ENCODE data around the gene VPS16.

Gene VPS16

DNA sequence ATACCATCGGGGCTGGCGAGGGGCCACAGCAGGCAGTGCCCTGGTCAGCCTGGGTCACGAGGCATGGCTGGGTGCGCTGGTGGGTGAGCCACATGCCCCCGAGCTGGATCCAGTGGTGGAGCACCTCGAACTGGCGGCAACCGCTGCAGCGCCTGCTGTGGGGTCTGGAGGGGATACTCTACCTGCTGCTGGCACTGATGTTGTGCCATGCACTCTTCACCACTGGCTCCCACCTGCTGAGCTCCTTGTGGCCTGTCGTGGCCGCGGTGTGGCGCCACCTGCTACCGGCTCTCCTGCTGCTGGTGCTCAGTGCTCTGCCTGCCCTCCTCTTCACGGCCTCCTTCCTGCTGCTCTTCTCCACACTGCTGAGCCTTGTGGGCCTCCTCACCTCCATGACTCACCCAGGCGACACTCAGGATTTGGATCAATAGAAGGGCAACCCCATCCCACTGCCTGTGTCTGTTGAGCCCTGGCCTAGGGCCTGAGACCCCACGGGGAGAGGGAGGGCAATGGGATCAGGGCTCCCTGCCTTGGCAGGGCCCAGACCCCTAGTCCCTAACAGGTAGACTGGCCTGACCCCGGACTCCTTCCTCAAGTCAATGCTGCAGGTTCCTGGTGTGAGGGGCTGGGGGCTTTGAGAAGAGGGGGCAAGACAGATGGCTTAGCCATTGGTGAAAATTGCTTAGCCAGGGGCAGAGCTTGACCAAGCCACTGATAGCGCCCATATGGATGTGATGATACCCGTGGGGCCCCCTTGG lies 23.8 kb upstream of the VPS16 start:
- no peaks in the 10 kb centered on the region for H3F3A ChIP-seq (ENCODE audit: control insufficient read depth, insufficient read depth)
- no peaks in the 10 kb centered on the region for H3K79me2 ChIP-seq (ENCODE audit: control insufficient read depth, low read length)
- H4K20me1 ChIP-seq (ENCODE audit: control insufficient read depth, insufficient read depth, low read depth, low read length), result no peaks in the 10 kb centered on the region
- no peaks in the 10 kb centered on the region for H3K9me3 ChIP-seq (ENCODE audit: control insufficient read depth, insufficient read depth, low read length)
- H3K9me2 ChIP-seq (replicated peaks; ENCODE audit: control insufficient read depth, low read length), result no peaks in the 10 kb centered on the region
- no peaks in the 10 kb centered on the region for H3K4me1 ChIP-seq (ENCODE audit: control insufficient read depth, low read length)
- TF ChIP-seq, protein P1, sequence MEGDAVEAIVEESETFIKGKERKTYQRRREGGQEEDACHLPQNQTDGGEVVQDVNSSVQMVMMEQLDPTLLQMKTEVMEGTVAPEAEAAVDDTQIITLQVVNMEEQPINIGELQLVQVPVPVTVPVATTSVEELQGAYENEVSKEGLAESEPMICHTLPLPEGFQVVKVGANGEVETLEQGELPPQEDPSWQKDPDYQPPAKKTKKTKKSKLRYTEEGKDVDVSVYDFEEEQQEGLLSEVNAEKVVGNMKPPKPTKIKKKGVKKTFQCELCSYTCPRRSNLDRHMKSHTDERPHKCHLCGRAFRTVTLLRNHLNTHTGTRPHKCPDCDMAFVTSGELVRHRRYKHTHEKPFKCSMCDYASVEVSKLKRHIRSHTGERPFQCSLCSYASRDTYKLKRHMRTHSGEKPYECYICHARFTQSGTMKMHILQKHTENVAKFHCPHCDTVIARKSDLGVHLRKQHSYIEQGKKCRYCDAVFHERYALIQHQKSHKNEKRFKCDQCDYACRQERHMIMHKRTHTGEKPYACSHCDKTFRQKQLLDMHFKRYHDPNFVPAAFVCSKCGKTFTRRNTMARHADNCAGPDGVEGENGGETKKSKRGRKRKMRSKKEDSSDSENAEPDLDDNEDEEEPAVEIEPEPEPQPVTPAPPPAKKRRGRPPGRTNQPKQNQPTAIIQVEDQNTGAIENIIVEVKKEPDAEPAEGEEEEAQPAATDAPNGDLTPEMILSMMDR (IDR thresholded peaks at IDR 0.05; ENCODE audit: low read depth, low read length, poor library complexity, severe bottlenecking), result no peak
- no peak for TF ChIP-seq EZH2phosphoT487 (IDR thresholded peaks at IDR 0.05; ENCODE audit: borderline replicate concordance, low read length)
- H3K27ac ChIP-seq (ENCODE audit: low read depth, low read length), result no peak overlapping the region
- H3K4me2 ChIP-seq (ENCODE audit: low read length), result no peak overlapping the region
- no peaks in the 10 kb centered on the region for H3K27me3 ChIP-seq (ENCODE audit: control insufficient read depth, low read length)
- H3K4me3 ChIP-seq (ENCODE audit: low read length), result no peak overlapping the region
- no peaks in the 10 kb centered on the region for H3K36me3 ChIP-seq (ENCODE audit: control insufficient read depth, low read length)

DNA sequence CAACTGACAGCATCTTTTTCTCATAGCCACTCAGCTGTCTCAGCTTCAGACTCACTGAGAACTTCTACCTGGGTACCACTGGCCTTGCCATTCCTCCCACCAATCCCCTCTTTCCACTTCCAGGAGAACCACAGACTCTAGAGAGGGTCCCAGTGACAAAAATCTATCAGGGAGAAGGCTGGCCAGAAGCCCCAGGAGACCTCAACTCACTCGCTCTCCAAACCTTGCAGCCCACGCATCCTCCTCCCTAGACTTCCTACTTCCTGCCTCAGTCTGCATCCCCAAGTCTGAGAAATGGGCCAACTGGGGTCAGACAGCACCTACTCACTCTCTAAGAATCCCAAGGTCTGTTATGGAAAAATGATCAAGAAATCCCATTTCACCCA lies 23.2 kb upstream of the VPS16 start:
- Histone ChIP-seq H3K9me3 (ENCODE audit: control insufficient read depth, insufficient read depth, low read length) (no peaks in the 10 kb centered on the region), H3K9me2 (replicated peaks; ENCODE audit: control insufficient read depth, low read length) (no peaks in the 10 kb centered on the region), H3F3A (ENCODE audit: control insufficient read depth, insufficient read depth) (no peaks in the 10 kb centered on the region), H3K4me1 (ENCODE audit: control insufficient read depth, low read length) (no peaks in the 10 kb centered on the region), H3K27ac (ENCODE audit: low read depth, low read length) (no peak overlapping the region), H3K27me3 (ENCODE audit: control insufficient read depth, low read length) (no peaks in the 10 kb centered on the region), H3K79me2 (ENCODE audit: control insufficient read depth, low read length) (no peaks in the 10 kb centered on the region), H4K20me1 (ENCODE audit: control insufficient read depth, insufficient read depth, low read depth, low read length) (no peaks in the 10 kb centered on the region), H3K4me2 (ENCODE audit: low read length) (no peak overlapping the region), H3K4me3 (ENCODE audit: low read length) (no peak overlapping the region), H3K36me3 (ENCODE audit: control insufficient read depth, low read length) (no peaks in the 10 kb centered on the region)
- TF ChIP-seq, protein P1 (IDR thresholded peaks at IDR 0.05; ENCODE audit: low read depth, low read length, poor library complexity, severe bottlenecking), result no peak

DNA sequence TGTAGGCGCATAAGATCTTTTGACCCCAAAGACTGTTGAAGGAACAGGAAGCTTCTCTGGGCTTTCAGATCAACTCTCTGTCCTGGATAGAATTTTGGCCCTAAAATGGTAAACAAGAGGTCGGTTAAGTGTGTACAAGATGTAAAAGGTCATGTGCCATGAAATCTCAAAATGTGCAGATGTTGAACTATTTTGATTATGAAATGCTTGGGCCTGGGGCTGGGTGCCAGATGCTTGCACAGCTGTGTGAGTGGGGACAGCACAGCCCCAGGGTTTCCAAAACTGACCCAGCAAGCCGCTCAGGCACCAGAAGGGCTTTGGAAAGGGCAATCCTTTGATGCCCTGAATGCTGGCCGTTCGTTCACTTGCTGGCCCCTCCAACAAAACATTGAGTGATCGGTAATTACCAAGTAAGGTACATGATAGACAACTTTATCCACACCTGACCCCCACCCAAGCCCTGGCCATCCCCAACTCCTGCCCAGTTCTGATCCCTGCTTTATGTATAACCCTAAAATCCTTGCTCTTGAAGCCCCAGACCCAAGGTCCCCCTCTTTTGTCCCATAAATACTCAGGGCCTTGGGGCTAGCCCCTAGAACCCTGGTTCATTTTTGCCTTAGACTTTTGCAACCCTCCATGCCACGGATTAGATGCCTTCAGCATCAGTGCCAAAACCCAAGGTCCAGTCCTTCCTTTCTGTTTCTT lies 22.5 kb upstream of the VPS16 start:
- no peaks in the 10 kb centered on the region for H3K9me3 ChIP-seq (ENCODE audit: control insufficient read depth, insufficient read depth, low read length)
- no peak overlapping the region for H3K4me2 ChIP-seq (ENCODE audit: low read length)
- no peaks in the 10 kb centered on the region for H4K20me1 ChIP-seq (ENCODE audit: control insufficient read depth, insufficient read depth, low read depth, low read length)
- no peaks in the 10 kb centered on the region for H3K27me3 ChIP-seq (ENCODE audit: control insufficient read depth, low read length)
- H3K9me2 ChIP-seq (replicated peaks; ENCODE audit: control insufficient read depth, low read length), result no peaks in the 10 kb centered on the region
- no peaks in the 10 kb centered on the region for H3K79me2 ChIP-seq (ENCODE audit: control insufficient read depth, low read length)
- H3K36me3 ChIP-seq (ENCODE audit: control insufficient read depth, low read length), result no peaks in the 10 kb centered on the region
- H3K27ac ChIP-seq (ENCODE audit: low read depth, low read length), result no peak overlapping the region
- H3K4me1 ChIP-seq (ENCODE audit: control insufficient read depth, low read length), result no peaks in the 10 kb centered on the region
- H3K4me3 ChIP-seq (ENCODE audit: low read length), result no peak overlapping the region
- TF ChIP-seq, protein P1 (IDR thresholded peaks at IDR 0.05; ENCODE audit: low read depth, low read length, poor library complexity, severe bottlenecking), result no peak
- TF ChIP-seq EZH2phosphoT487 (IDR thresholded peaks at IDR 0.05; ENCODE audit: borderline replicate concordance, low read length), result no peak
- no peaks in the 10 kb centered on the region for H3F3A ChIP-seq (ENCODE audit: control insufficient read depth, insufficient read depth)
